ENCODE data around the gene E2F1. TPM values are rescaled to one million over a fixed set of nuclear protein-coding genes. Genes with fewer than 3 reads are reported as not detected.

Gene E2F1
- total RNA-seq (10 to 100 TPM; 68.8 to 72.3 TPM), polyA plus RNA-seq (0.52 TPM)

- Histone ChIP-seq H3K27ac (ENCODE audit: low read depth, low read length) (peak within 1 kb of the TSS; percentile 43), H3K27me3 (ENCODE audit: insufficient read depth, low read length, poor library complexity, severe bottlenecking) (no peaks in the 10 kb centered on the region), H3K36me3 (ENCODE audit: insufficient read depth, low read length) (no peaks in the 10 kb centered on the region), H3K4me1 (ENCODE audit: insufficient read depth, low read length) (peaks cover 37% of the 10 kb centered on the region), H3K9me3 (ENCODE audit: low read length) (no peaks in the 10 kb centered on the region), H3K4me3 (ENCODE audit: low read length) (peak within 1 kb of the TSS; percentile 58)
- H3K4me3 Mint-ChIP-seq = peak within 1 kb of the TSS; percentile 77 to 92 (median 84)
- no peaks in the 10 kb centered on the region for H3K9me3 Mint-ChIP-seq
- H3K27ac Mint-ChIP-seq = peak within 1 kb of the TSS; percentile 40 to 98 (median 90)
- H3K4me1 Mint-ChIP-seq = peaks cover 36 to 48% (median 46%) of the 10 kb centered on the region in 3 donors
- H3K36me3 Mint-ChIP-seq = no peaks in the 10 kb centered on the region
- ChIA-PET CTCF (interaction anchor here (0.8 to 9.3 kb wide), 4 partner anchors 17 to 34 kb away, joined by 3 to 103 read pairs (median 14); partner anchors contain the start of genes ACTL10 and PXMP4), POLR2A (interaction anchor here (1.6 kb wide), 1 partner anchor 18 kb away, joined by 5 read pairs; no protein-coding TSS in a partner anchor)
- DNase-seq = peak; percentile 91 to 95 (median 93)
- H3K27me3 Mint-ChIP-seq = no peaks in the 10 kb centered on the region
Observed at GRCh38 chr20:33686100-33686983, at the start of gene E2F1. Gene E2F1 (minus strand): TSS chr20:33686385. CDS start chr20:33686264, 121 bp downstream.

- ChIA-PET POLR2A (interaction anchor here (1.9 to 2.5 kb wide), 2 partner anchors 14 to 244 kb away, joined by 10 to 36 read pairs; partner anchors contain the start of genes CBFA2T2 and PXMP4), CTCF (interaction anchor here (1.3 kb wide), 1 partner anchor 21 kb away, joined by 3 read pairs; no protein-coding TSS in a partner anchor)
- peaks cover 6 to 13% (median 6%) of the 10 kb centered on the region in 5 donors for H3K9me3 Mint-ChIP-seq
- H3K4me1 Mint-ChIP-seq = peaks cover 24 to 28% (median 25%) of the 10 kb centered on the region in 3 donors
- peak overlapping the region in 6 of 8 donors; percentile 4 to 77 (median 23) for H3K27ac Mint-ChIP-seq
- H3K36me3 Mint-ChIP-seq = peaks cover 7 to 12% (median 9%) of the 10 kb centered on the region in 3 donors
- peaks cover 16% of the 10 kb centered on the region for H3K4me1 ChIP-seq (ENCODE audit: insufficient read depth, low read length)
- peaks cover 0 to 2% of the 10 kb centered on the region in 2 donors for H3K27me3 Mint-ChIP-seq
- H3K27me3 ChIP-seq (ENCODE audit: insufficient read depth, low read length, poor library complexity, severe bottlenecking) = no peaks in the 10 kb centered on the region
- no peak for DNase-seq
- H3K9me3 ChIP-seq (ENCODE audit: low read length) = no peaks in the 10 kb centered on the region
- H3K27ac ChIP-seq (ENCODE audit: low read depth, low read length) = peak overlapping the region; percentile 24
- no peaks in the 10 kb centered on the region for H3K36me3 ChIP-seq (ENCODE audit: insufficient read depth, low read length)
- no peak overlapping the region for H3K4me3 ChIP-seq (ENCODE audit: low read length)
- peak overlapping the region in 6 of 7 donors; percentile 42 to 85 (median 56) for H3K4me3 Mint-ChIP-seq
Observed at GRCh38 chr20:33733654-33734576, 47.7 kb upstream of the E2F1 start.

GRCh38 chr20:33732166-33732970 is 46.2 kb upstream of the E2F1 start:
- H3K27ac Mint-ChIP-seq = peak overlapping the region; percentile 78 to 98 (median 90)
- H3K9me3 Mint-ChIP-seq = peaks cover 6 to 10% (median 6%) of the 10 kb centered on the region in 5 donors
- Histone ChIP-seq H3K4me3 (ENCODE audit: low read length) (peak overlapping the region; percentile 61), H3K4me1 (ENCODE audit: insufficient read depth, low read length) (peaks cover 16% of the 10 kb centered on the region), H3K27me3 (ENCODE audit: insufficient read depth, low read length, poor library complexity, severe bottlenecking) (no peaks in the 10 kb centered on the region), H3K9me3 (ENCODE audit: low read length) (no peaks in the 10 kb centered on the region), H3K36me3 (ENCODE audit: insufficient read depth, low read length) (no peaks in the 10 kb centered on the region), H3K27ac (ENCODE audit: low read depth, low read length) (peak overlapping the region; percentile 51)
- peaks cover 24 to 28% (median 25%) of the 10 kb centered on the region in 3 donors for H3K4me1 Mint-ChIP-seq
- peaks cover 0 to 2% of the 10 kb centered on the region in 2 donors for H3K27me3 Mint-ChIP-seq
- H3K36me3 Mint-ChIP-seq = peaks cover 7 to 9% (median 9%) of the 10 kb centered on the region in 3 donors
- CTCF ChIA-PET = interaction anchor here (0.8 to 1.8 kb wide), 13 partner anchors 10 to 380 kb away, joined by 3 to 12 read pairs (median 4); partner anchors contain the start of genes EIF2S2, PXMP4 and RALY
- DNase-seq = peak in 3 of 5 donors; percentile 81 to 90 (median 85)
- POLR2A ChIA-PET = interaction anchor here (0.6 to 2.5 kb wide), 12 partner anchors 11 to 380 kb away, joined by 3 to 36 read pairs (median 6); partner anchors contain the start of genes ACTL10, CBFA2T2, CDK5RAP1 and CHMP4B
- H3K4me3 Mint-ChIP-seq = peak overlapping the region; percentile 85 to 93 (median 89)

- Mint-ChIP-seq H3K4me3 (peak within 1 kb of the TSS; percentile 89 to 93 (median 90)), H3K9me3 (peaks cover 2 to 6% (median 3%) of the 10 kb centered on the region in 5 donors), H3K4me1 (peaks cover 24 to 28% (median 25%) of the 10 kb centered on the region in 3 donors), H3K27me3 (peaks cover 0 to 2% of the 10 kb centered on the region in 2 donors), H3K36me3 (peaks cover 5 to 7% (median 6%) of the 10 kb centered on the region in 3 donors), H3K27ac (peak within 1 kb of the TSS; percentile 90 to 98 (median 96))
- H3K27ac ChIP-seq (ENCODE audit: low read depth, low read length) = peak within 1 kb of the TSS; percentile 60
- H3K4me1 ChIP-seq (ENCODE audit: insufficient read depth, low read length) = peaks cover 16% of the 10 kb centered on the region
- POLR2A ChIA-PET = interaction anchor here (0.6 to 2.5 kb wide), 9 partner anchors 12 to 330 kb away, joined by 3 to 36 read pairs (median 7); partner anchors contain the start of genes ACTL10, CBFA2T2, CDK5RAP1 and CHMP4B
- no peaks in the 10 kb centered on the region for H3K36me3 ChIP-seq (ENCODE audit: insufficient read depth, low read length)
- CTCF ChIA-PET = interaction anchor here (0.8 to 1.8 kb wide), 9 partner anchors 9 to 216 kb away, joined by 3 to 12 read pairs (median 5); partner anchors contain the start of gene PXMP4
- H3K27me3 ChIP-seq (ENCODE audit: insufficient read depth, low read length, poor library complexity, severe bottlenecking) = no peaks in the 10 kb centered on the region
- H3K9me3 ChIP-seq (ENCODE audit: low read length) = no peaks in the 10 kb centered on the region
- DNase-seq = peak; percentile 80 to 92 (median 88)
- peak within 1 kb of the TSS; percentile 61 for H3K4me3 ChIP-seq (ENCODE audit: low read length)
Observed at GRCh38 chr20:33731693-33732165, 45.5 kb upstream of the E2F1 start, which contains the start of gene ZNF341. Gene ZNF341 (plus strand): TSS chr20:33731996. CDS start chr20:33732022, 26 bp downstream.

- DNase-seq = no peak
- Mint-ChIP-seq H3K36me3 (peaks cover 1 to 4% (median 2%) of the 10 kb centered on the region in 3 donors), H3K27ac (peak overlapping the region; percentile 74 to 98 (median 96)), H3K9me3 (peaks cover 0 to 3% (median 0%) of the 10 kb centered on the region in 5 donors), H3K27me3 (peaks cover 0 to 2% of the 10 kb centered on the region in 2 donors), H3K4me3 (peak overlapping the region; percentile 86 to 92 (median 89)), H3K4me1 (peaks cover 24 to 28% (median 25%) of the 10 kb centered on the region in 3 donors)
- H3K27ac ChIP-seq (ENCODE audit: low read depth, low read length) = peak overlapping the region; percentile 60
- peak overlapping the region; percentile 60 for H3K4me3 ChIP-seq (ENCODE audit: low read length)
- POLR2A ChIA-PET = interaction anchor here (2.5 kb wide), 1 partner anchor 11 kb away, joined by 36 read pairs; the partner anchor contains the start of gene PXMP4
- peaks cover 16% of the 10 kb centered on the region for H3K4me1 ChIP-seq (ENCODE audit: insufficient read depth, low read length)
- H3K36me3 ChIP-seq (ENCODE audit: insufficient read depth, low read length) = no peaks in the 10 kb centered on the region
- CTCF ChIA-PET = interaction anchor here (1.1 to 1.6 kb wide), 3 partner anchors 10 to 216 kb away, joined by 3 to 4 read pairs (median 3); no protein-coding TSS in a partner anchor
- H3K27me3 ChIP-seq (ENCODE audit: insufficient read depth, low read length, poor library complexity, severe bottlenecking) = no peaks in the 10 kb centered on the region
- H3K9me3 ChIP-seq (ENCODE audit: low read length) = no peaks in the 10 kb centered on the region
Observed at GRCh38 chr20:33730946-33731692, 44.9 kb upstream of the E2F1 start.

- Histone ChIP-seq H3K27me3 (ENCODE audit: insufficient read depth, low read length, poor library complexity, severe bottlenecking) (no peaks in the 10 kb centered on the region), H3K27ac (ENCODE audit: low read depth, low read length) (no peak overlapping the region), H3K36me3 (ENCODE audit: insufficient read depth, low read length) (no peaks in the 10 kb centered on the region), H3K9me3 (ENCODE audit: low read length) (no peaks in the 10 kb centered on the region), H3K4me1 (ENCODE audit: insufficient read depth, low read length) (peaks cover 14% of the 10 kb centered on the region), H3K4me3 (ENCODE audit: low read length) (no peak overlapping the region)
- H3K36me3 Mint-ChIP-seq = peaks cover 0 to 2% (median 0%) of the 10 kb centered on the region in 3 donors
- H3K27me3 Mint-ChIP-seq = peaks cover 0 to 2% of the 10 kb centered on the region in 2 donors
- H3K4me1 Mint-ChIP-seq = peaks cover 20 to 25% (median 21%) of the 10 kb centered on the region in 3 donors
- peak overlapping the region in 2 of 8 donors; percentile 29 to 36 for H3K27ac Mint-ChIP-seq
- DNase-seq = no peak
- H3K9me3 Mint-ChIP-seq = no peaks in the 10 kb centered on the region
- ChIA-PET CTCF (no interaction called here), POLR2A (no interaction called here)
- H3K4me3 Mint-ChIP-seq = peak overlapping the region in 1 of 7 donors; percentile 66
Observed at GRCh38 chr20:33729101-33729500, 42.9 kb upstream of the E2F1 start.
